Endothelial cell (in vitro differentiated cells): ENCODE data around the gene CACHD1. TPM values are rescaled to one million over a fixed set of nuclear protein-coding genes. Genes with fewer than 3 reads are reported as not detected.

Source experiments
- DNase-seq: peaks from one replicate; pipeline ENCODE4 v3.0.0; 2021; ENCODE audit warnings: low spot score
- H3K27ac Mint-ChIP-seq: one replicate; pipeline ENCODE4 v1.8.0; 2021; ENCODE audit warnings: mixed read lengths, inconsistent platforms; ENCODE audit not compliant: unreplicated experiment
- H3K27me3 Mint-ChIP-seq: one replicate; pipeline ENCODE4 v1.8.0; 2021; ENCODE audit warnings: mild to moderate bottlenecking, moderate library complexity, mixed read lengths, inconsistent platforms; ENCODE audit not compliant: unreplicated experiment
- H3K36me3 Mint-ChIP-seq: one replicate; pipeline ENCODE4 v1.8.0; 2021; ENCODE audit warnings: mild to moderate bottlenecking, low read depth, mixed read lengths, inconsistent platforms; ENCODE audit not compliant: unreplicated experiment
- H3K4me1 Mint-ChIP-seq: one replicate; pipeline ENCODE4 v1.8.0; 2021; ENCODE audit warnings: mild to moderate bottlenecking, mixed read lengths, inconsistent platforms; ENCODE audit not compliant: unreplicated experiment
- H3K4me3 Mint-ChIP-seq: one replicate; pipeline ENCODE4 v1.8.0; 2021; ENCODE audit warnings: mild to moderate bottlenecking, mixed read lengths, inconsistent platforms; ENCODE audit not compliant: unreplicated experiment
- H3K9me3 Mint-ChIP-seq: one replicate; pipeline ENCODE4 v1.8.0; 2021; ENCODE audit warnings: mixed read lengths, inconsistent platforms; ENCODE audit not compliant: unreplicated experiment
- total RNA-seq: library from RNA; stranded (reverse); fragmentation: NEBNext Ultra II Directional; extraction: Animal tissue kit (Norgen Biotek cat#: 25700); gene quantifications from one replicate; pipeline ENCODE4 v1.2.1, GENCODE V29; 2021; ENCODE audit not compliant: unreplicated experiment
- TF ChIP-seq, protein P1 (sequence below): fragments of 200-600 bp; sonication (generic); IDR thresholded peaks from one replicate; pipeline ENCODE4 v1.5.0; 2021; ENCODE audit warnings: antibody characterized with exemption; ENCODE audit not compliant: unreplicated experiment

CACHD1 gene
- total RNA-seq, 1 donor from 2014 or later, result 48.6 TPM

- H3K36me3 Mint-ChIP-seq, result peaks cover 4% of the 10 kb centered on the region
- peak; percentile 54 for DNase-seq
- H3K4me1 Mint-ChIP-seq, result peaks cover 51% of the 10 kb centered on the region
- H3K27ac Mint-ChIP-seq, result peak overlapping the region; percentile 72
- TF ChIP-seq, protein P1, sequence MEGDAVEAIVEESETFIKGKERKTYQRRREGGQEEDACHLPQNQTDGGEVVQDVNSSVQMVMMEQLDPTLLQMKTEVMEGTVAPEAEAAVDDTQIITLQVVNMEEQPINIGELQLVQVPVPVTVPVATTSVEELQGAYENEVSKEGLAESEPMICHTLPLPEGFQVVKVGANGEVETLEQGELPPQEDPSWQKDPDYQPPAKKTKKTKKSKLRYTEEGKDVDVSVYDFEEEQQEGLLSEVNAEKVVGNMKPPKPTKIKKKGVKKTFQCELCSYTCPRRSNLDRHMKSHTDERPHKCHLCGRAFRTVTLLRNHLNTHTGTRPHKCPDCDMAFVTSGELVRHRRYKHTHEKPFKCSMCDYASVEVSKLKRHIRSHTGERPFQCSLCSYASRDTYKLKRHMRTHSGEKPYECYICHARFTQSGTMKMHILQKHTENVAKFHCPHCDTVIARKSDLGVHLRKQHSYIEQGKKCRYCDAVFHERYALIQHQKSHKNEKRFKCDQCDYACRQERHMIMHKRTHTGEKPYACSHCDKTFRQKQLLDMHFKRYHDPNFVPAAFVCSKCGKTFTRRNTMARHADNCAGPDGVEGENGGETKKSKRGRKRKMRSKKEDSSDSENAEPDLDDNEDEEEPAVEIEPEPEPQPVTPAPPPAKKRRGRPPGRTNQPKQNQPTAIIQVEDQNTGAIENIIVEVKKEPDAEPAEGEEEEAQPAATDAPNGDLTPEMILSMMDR, result no peak
- no peaks in the 10 kb centered on the region for H3K9me3 Mint-ChIP-seq
- peak overlapping the region; percentile 97 for H3K4me3 Mint-ChIP-seq
- H3K27me3 Mint-ChIP-seq, result peaks cover 18% of the 10 kb centered on the region
Measured at GRCh38 chr1:64471218-64472039, 1.5 kb downstream of the CACHD1 start.

DNA sequence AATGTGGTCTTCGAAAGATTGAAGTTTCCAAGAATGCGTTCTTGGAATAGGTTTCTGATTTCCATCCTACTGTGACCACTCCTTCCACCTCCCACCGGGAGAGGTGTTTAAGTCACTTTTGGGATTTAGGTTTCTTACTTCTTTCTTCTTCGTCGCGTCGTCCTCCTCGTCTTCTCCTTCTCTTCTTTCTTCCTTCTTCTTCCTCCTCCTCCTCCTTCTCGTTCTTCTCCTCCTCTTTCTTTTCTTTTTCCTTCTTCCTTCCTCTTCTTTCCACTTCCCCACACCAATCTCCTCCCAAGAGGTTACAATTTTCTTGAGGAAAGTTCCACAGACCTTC, 2.1 kb downstream of the CACHD1 start:
- Mint-ChIP-seq H3K4me3 (peak overlapping the region; percentile 97), H3K4me1 (peaks cover 57% of the 10 kb centered on the region), H3K27ac (peak overlapping the region; percentile 90), H3K36me3 (peaks cover 4% of the 10 kb centered on the region), H3K9me3 (no peaks in the 10 kb centered on the region), H3K27me3 (peaks cover 18% of the 10 kb centered on the region)
- no peak for DNase-seq
- TF ChIP-seq, protein P1, result no peak

GRCh38 chr1:64472805-64473204, 2.9 kb downstream of the CACHD1 start:
- no peak for DNase-seq

DNA sequence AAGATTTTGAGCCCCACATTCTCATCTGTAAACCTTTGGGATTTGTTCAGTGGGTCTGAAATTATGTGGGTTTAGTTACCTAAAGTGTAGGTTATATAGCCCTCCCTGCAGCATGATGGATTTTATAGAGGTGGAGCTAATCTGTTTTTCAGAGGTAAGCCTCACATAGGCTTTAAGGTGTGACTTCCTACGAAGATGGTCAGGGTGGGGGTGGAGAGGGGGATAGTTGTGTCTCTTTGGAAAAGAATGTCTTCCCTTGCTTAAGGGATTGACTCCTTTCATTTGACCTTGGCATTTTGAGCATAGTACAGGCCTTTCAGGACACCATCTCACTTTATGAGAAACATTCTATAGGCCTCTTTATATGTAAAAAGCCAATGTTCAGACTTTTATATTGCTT, 3.4 kb downstream of the CACHD1 start:
- no peak for DNase-seq
- no peak overlapping the region for H3K27ac Mint-ChIP-seq

More at GRCh38 chr1:64472805-64473204, 2.9 kb downstream of the CACHD1 start:
- TF ChIP-seq, protein P1, result no peak
- no peaks in the 10 kb centered on the region for H3K9me3 Mint-ChIP-seq
- peaks cover 4% of the 10 kb centered on the region for H3K36me3 Mint-ChIP-seq
- no peak overlapping the region for H3K27ac Mint-ChIP-seq
- H3K4me3 Mint-ChIP-seq, result peak overlapping the region; percentile 91
- peaks cover 16% of the 10 kb centered on the region for H3K27me3 Mint-ChIP-seq
- peaks cover 60% of the 10 kb centered on the region for H3K4me1 Mint-ChIP-seq

GRCh38 chr1:64474133-64474532, 4.2 kb downstream of the CACHD1 start:
- Mint-ChIP-seq H3K4me1 (peaks cover 66% of the 10 kb centered on the region), H3K9me3 (no peaks in the 10 kb centered on the region), H3K4me3 (peak overlapping the region; percentile 33), H3K36me3 (peaks cover 4% of the 10 kb centered on the region), H3K27me3 (peaks cover 12% of the 10 kb centered on the region), H3K27ac (no peak overlapping the region)
- DNase-seq, result no peak
- TF ChIP-seq, protein P1, result no peak

More for the DNA sequence above, 3.4 kb downstream of the CACHD1 start:
- peak overlapping the region; percentile 91 for H3K4me3 Mint-ChIP-seq
- H3K4me1 Mint-ChIP-seq, result peaks cover 63% of the 10 kb centered on the region
- peaks cover 15% of the 10 kb centered on the region for H3K27me3 Mint-ChIP-seq
- H3K36me3 Mint-ChIP-seq, result peaks cover 4% of the 10 kb centered on the region
- TF ChIP-seq, protein P1, result no peak
- no peaks in the 10 kb centered on the region for H3K9me3 Mint-ChIP-seq
